IgD-negative memory B cell (primary cell): ENCODE results near the gene MTCL1. TPM values are rescaled to one million over a fixed set of nuclear protein-coding genes. Genes with fewer than 3 reads are reported as not detected.

Experiments
- H3K27ac Mint-ChIP-seq, 3 donors: one replicate each; pipeline ENCODE4 v1.8.0; 2020 to 2022; ENCODE audit warnings: mild to moderate bottlenecking in 3 of 3, mixed read lengths in 3 of 3, moderate library complexity in 1 of 3
- H3K27me3 Mint-ChIP-seq: one replicate; pipeline ENCODE4 v1.8.0; 2021; ENCODE audit warnings: mixed read lengths
- H3K36me3 Mint-ChIP-seq: one replicate; pipeline ENCODE4 v1.8.0; 2020; ENCODE audit warnings: mild to moderate bottlenecking, mixed read lengths
- H3K4me1 Mint-ChIP-seq, 3 donors: one replicate each; pipeline ENCODE4 v1.8.0; 2020 to 2022; ENCODE audit warnings: mixed read lengths in 3 of 3, mild to moderate bottlenecking in 1 of 3
- H3K4me3 Mint-ChIP-seq, 4 donors: one replicate each; pipeline ENCODE4 v1.8.0; 2020 to 2022; ENCODE audit warnings: mild to moderate bottlenecking in 4 of 4, mixed read lengths in 4 of 4, moderate library complexity in 3 of 4
- H3K9me3 Mint-ChIP-seq, 3 donors: one replicate each; pipeline ENCODE4 v1.8.0; 2020 to 2021; ENCODE audit warnings: mixed read lengths in 3 of 3, mild to moderate bottlenecking in 1 of 3
- polyA plus RNA-seq: library from polyadenylated mRNA; unstranded; fragments of 300-500 nt; fragmentation: Illumina TruSeq; gene quantifications from one replicate; pipeline ENCODE4 v1.2.3, GENCODE V29; 2021

The MTCL1 gene
- polyA plus RNA-seq, 1 donor from 2014 or later, result 0.28 TPM

- Mint-ChIP-seq H3K4me3 (no peak overlapping the region), H3K9me3 (peaks cover 0 to 2% (median 0%) of the 10 kb centered on the region in 3 donors), H3K4me1 (peaks cover 0 to 3% (median 0%) of the 10 kb centered on the region in 3 donors), H3K27ac (no peak overlapping the region), H3K27me3 (peaks cover 5% of the 10 kb centered on the region), H3K36me3 (peaks cover 2% of the 10 kb centered on the region)
Observed at GRCh38 chr18:8869696-8870095, 164.3 kb downstream of the MTCL1 start.

- Mint-ChIP-seq H3K4me1 (peaks cover 0 to 3% (median 0%) of the 10 kb centered on the region in 3 donors), H3K27ac (peak overlapping the region in 1 of 3 donors; percentile 55), H3K4me3 (no peak overlapping the region), H3K36me3 (peaks cover 2% of the 10 kb centered on the region), H3K9me3 (peaks cover 0 to 2% (median 0%) of the 10 kb centered on the region in 3 donors), H3K27me3 (peaks cover 5% of the 10 kb centered on the region)
Observed at GRCh38 chr18:8870528-8870927, 165.2 kb downstream of the MTCL1 start.

GRCh38 chr18:8871489-8871888 lies 166.1 kb downstream of the MTCL1 start:
- H3K9me3 Mint-ChIP-seq, result no peaks in the 10 kb centered on the region
- peaks cover 0 to 3% (median 0%) of the 10 kb centered on the region in 3 donors for H3K4me1 Mint-ChIP-seq
- no peak overlapping the region for H3K4me3 Mint-ChIP-seq
- H3K36me3 Mint-ChIP-seq, result peaks cover 2% of the 10 kb centered on the region
- peaks cover 5% of the 10 kb centered on the region for H3K27me3 Mint-ChIP-seq
- H3K27ac Mint-ChIP-seq, result no peak overlapping the region

GRCh38 chr18:8874872-8875271 lies 169.5 kb downstream of the MTCL1 start:
- Mint-ChIP-seq H3K27ac (no peak overlapping the region), H3K9me3 (peaks cover 0 to 1% (median 0%) of the 10 kb centered on the region in 3 donors), H3K4me3 (no peak overlapping the region), H3K27me3 (peaks cover 3% of the 10 kb centered on the region), H3K4me1 (no peaks in the 10 kb centered on the region), H3K36me3 (peaks cover 5% of the 10 kb centered on the region)

- Mint-ChIP-seq H3K4me1 (no peaks in the 10 kb centered on the region), H3K36me3 (peaks cover 6% of the 10 kb centered on the region), H3K27me3 (no peaks in the 10 kb centered on the region), H3K9me3 (peaks cover 3 to 8% (median 8%) of the 10 kb centered on the region in 3 donors), H3K27ac (peak overlapping the region in 1 of 3 donors; percentile 40), H3K4me3 (peak overlapping the region in 1 of 4 donors; percentile 19)
Observed at GRCh38 chr18:8876887-8877286, 171.5 kb downstream of the MTCL1 start.

- H3K9me3 Mint-ChIP-seq, result peaks cover 3 to 25% (median 16%) of the 10 kb centered on the region in 3 donors
- peaks cover 6% of the 10 kb centered on the region for H3K36me3 Mint-ChIP-seq
- H3K4me3 Mint-ChIP-seq, result no peak overlapping the region
- H3K4me1 Mint-ChIP-seq, result no peaks in the 10 kb centered on the region
- H3K27ac Mint-ChIP-seq, result no peak overlapping the region
- H3K27me3 Mint-ChIP-seq, result no peaks in the 10 kb centered on the region
Observed at GRCh38 chr18:8881103-8881502, 175.7 kb downstream of the MTCL1 start.

Other genes with a start within 250 kb of the MTCL1 start
- gene RAB12, start 96.1 kb upstream of the MTCL1 start, polyA plus RNA-seq, result 0.10 TPM